ENCODE results near the gene ADGRB2.

- TF ChIP-seq ZNF274 (IDR thresholded peaks at IDR 0.05; ENCODE audit: low read depth, low read length), result no peak
- no peak for TF ChIP-seq SUZ12 (IDR thresholded peaks at IDR 0.05; ENCODE audit: extremely low read depth, insufficient read depth, insufficient read length)
- TF ChIP-seq YY1 (IDR thresholded peaks at IDR 0.05; ENCODE audit: insufficient read depth, insufficient read length), result no peak
Measured at GRCh38 chr1:31795801-31796621, 31.9 kb upstream of the ADGRB2 start.
